Nephron (organoid): ENCODE results near the gene TRAPPC4.
A peak's percentile ranks its signal among the peaks of the same experiment; 100 is the strongest.

Experiments
- H3K27ac Mint-ChIP-seq, 3 experiments: 2 replicates each; pipeline ENCODE4 v1.8.0; 2020; ENCODE audit warnings: mixed read lengths in 3 of 3, mild to moderate bottlenecking in 2 of 3, moderate library complexity in 1 of 3
- H3K27me3 Mint-ChIP-seq: 2 replicates; pipeline ENCODE4 v1.8.0; 2021; ENCODE audit warnings: low read depth, mild to moderate bottlenecking, moderate library complexity, mixed read lengths
- H3K36me3 Mint-ChIP-seq: 2 replicates; pipeline ENCODE4 v1.8.0; 2020; ENCODE audit warnings: low read depth, mixed read lengths
- H3K4me1 Mint-ChIP-seq: 2 replicates; pipeline ENCODE4 v1.8.0; 2020; ENCODE audit warnings: mixed read lengths
- H3K4me3 Mint-ChIP-seq, 3 experiments: 2 replicates each; pipeline ENCODE4 v1.8.0; 2020; ENCODE audit warnings: mild to moderate bottlenecking in 3 of 3, mixed read lengths in 3 of 3, moderate library complexity in 2 of 3
- H3K9me3 Mint-ChIP-seq: 2 replicates; pipeline ENCODE4 v1.8.0; 2020; ENCODE audit warnings: mixed read lengths
- CTCF ChIP-seq, 3 experiments: fragments of 200-600 bp; sonication (generic); IDR thresholded peaks; one replicate each; pipeline ENCODE4 v1.5.0; 2021; ENCODE audit warnings: antibody characterized with exemption in 3 of 3; ENCODE audit not compliant: unreplicated experiment in 3 of 3

The TRAPPC4 gene

DNA sequence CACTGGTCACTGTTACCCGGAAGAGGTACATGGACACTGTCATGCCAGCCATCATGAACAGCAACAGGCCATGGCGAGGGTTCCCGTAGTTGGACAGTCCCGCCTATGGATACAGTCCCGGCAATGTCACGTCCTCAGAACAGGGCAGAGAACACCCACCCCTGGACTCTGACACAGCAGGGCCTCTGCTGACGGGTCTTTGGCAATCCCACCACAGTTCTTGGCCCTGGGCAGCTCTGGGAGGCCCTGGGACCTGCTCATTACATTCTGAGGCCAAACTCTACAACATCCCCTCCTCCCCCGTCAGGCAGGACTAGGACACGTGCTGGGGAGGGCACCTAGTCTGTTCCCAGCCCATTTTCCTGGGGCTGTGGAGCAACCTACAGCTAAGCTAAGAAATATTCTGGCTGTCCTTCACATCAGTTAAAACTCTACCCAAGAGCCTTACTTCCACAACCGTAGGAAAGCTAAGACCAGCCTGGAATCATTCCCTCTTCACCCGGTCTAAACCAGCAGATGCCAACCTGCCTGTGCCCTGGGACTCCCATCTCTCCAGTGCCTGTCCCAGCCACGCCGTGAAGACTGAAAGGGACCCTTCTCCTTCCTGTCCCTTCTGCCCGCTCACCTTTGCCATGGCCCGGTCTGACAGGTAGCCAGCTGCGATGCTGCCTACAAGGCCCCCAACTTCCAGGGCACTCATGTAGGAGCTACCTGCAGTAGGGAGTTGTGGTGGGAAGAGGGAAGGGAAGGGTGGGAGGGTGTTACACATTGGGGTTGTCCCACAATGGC, 7.6 kb downstream of the TRAPPC4 start:
- H3K36me3 Mint-ChIP-seq: peaks cover 49% of the 10 kb centered on the region

DNA sequence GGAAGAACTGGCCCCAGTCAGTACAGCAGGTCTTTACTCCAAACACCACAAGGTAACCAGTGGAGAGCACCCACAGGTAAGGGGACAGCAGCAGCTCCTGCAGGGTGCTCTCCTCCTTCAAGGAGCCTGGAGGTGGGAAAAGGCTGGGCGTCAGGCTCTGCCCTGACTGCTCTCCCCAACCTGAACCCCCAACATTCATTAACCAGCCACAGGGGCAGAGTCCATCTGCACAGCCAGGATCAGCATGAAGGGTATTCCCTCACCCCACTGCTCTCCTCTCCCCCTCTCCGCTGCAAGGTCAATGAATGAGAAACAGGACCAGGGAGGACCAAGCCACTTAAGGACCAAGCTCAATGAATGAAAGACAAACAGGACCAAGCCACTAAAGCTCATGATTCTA, 8.4 kb downstream of the TRAPPC4 start:
- Mint-ChIP-seq H3K9me3 (no peaks in the 10 kb centered on the region), H3K27ac (peak overlapping the region; percentile 42 to 95 (median 92)), H3K36me3 (peaks cover 41% of the 10 kb centered on the region), H3K27me3 (no peaks in the 10 kb centered on the region), H3K4me3 (peak overlapping the region; percentile 71 to 79 (median 75)), H3K4me1 (peaks cover 24% of the 10 kb centered on the region)
- TF ChIP-seq CTCF (IDR thresholded peaks at IDR 0.05; ENCODE audit: unreplicated experiment in 3 of 3): no peak

More for the DNA sequence above, 7.6 kb downstream of the TRAPPC4 start:
- H3K4me1 Mint-ChIP-seq: peaks cover 28% of the 10 kb centered on the region
- no peaks in the 10 kb centered on the region for H3K27me3 Mint-ChIP-seq
- H3K4me3 Mint-ChIP-seq: peak overlapping the region in 2 of 3 experiments; percentile 12 to 23
- no peaks in the 10 kb centered on the region for H3K9me3 Mint-ChIP-seq
- no peak for TF ChIP-seq CTCF (IDR thresholded peaks at IDR 0.05; ENCODE audit: unreplicated experiment in 3 of 3)
- H3K27ac Mint-ChIP-seq: peak overlapping the region in 2 of 3 experiments; percentile 92 to 95

DNA sequence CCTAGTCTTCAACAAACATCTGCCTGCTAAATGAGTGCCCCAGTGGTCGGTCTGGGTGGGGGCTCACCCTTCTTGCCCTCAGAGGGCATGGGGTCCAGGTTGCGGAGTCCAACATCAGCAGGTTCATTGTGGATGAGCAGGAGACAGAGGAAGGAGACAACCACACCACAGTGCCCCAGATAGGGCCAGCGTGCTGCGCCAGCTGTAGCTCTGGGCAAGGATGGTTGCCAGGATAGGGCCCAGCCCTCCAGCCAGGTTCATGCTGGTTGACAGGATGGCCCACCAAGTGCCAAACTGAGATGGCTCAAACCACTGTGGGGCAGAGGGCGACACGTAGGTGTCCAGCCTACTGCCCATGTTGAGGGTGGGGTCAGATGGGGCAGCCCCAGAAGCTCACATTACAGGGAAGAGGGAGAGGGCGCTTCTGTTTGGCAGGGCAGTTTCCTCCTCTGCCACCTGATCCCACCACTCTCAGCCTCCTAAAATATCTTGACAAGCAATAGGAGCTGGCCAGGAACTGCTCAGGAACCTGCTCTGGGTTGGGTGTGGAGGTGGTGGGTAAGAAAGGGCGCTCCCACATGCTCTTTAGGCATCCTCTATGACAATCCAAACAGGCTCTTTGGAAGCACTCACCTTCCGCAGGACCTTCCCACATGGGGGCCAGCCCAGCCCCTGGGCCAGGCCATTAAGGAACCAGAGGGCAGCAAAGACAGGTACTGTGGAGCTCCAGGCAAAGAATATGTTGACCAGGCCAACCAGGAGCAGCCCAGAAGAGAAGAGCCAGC, 9.2 kb downstream of the TRAPPC4 start:
- Mint-ChIP-seq H3K4me3 (peak overlapping the region; percentile 71 to 87 (median 84)), H3K4me1 (peaks cover 24% of the 10 kb centered on the region), H3K27me3 (no peaks in the 10 kb centered on the region), H3K9me3 (no peaks in the 10 kb centered on the region), H3K36me3 (peaks cover 41% of the 10 kb centered on the region), H3K27ac (peak overlapping the region; percentile 87 to 98 (median 92))
- no peak for TF ChIP-seq CTCF (IDR thresholded peaks at IDR 0.05; ENCODE audit: unreplicated experiment in 3 of 3)

DNA sequence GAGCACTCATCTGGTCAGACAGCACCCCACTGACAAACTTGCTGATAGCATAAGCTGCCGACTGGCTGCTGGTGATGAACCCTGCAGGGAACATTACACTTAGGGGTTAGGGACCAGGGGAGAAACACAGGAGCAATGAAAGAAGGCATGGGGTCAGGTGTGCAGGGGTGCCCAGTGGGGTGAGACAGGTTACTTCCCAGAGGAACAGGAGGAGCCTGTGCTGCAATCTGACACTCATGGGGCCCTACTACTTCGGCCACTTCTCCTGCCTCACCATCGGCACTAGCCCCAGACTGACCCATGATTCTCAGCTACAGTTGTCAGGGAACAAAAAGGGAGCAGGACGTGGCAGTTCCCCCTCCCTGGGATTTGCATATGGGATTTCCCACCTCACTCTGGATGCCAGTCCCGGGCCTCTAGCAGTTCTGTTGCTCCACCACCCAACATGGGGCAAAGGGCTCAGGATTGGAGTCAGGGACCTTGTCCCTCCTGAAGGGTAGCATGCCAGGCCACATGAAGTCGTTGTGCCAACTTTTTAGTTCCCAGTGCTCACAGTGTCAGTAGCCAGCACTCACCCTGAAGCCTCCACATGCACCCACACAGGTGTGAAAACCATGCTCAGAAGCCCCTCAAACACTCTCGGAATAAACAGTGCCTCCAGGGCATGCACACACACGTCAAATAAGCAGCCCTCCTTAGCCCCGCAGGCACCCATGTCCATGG, 9.9 kb downstream of the TRAPPC4 start:
- H3K4me1 Mint-ChIP-seq: peaks cover 24% of the 10 kb centered on the region
- H3K36me3 Mint-ChIP-seq: peaks cover 36% of the 10 kb centered on the region
- TF ChIP-seq CTCF (IDR thresholded peaks at IDR 0.05; ENCODE audit: unreplicated experiment in 3 of 3): no peak
- peak overlapping the region; percentile 84 to 87 (median 86) for H3K4me3 Mint-ChIP-seq
- no peaks in the 10 kb centered on the region for H3K27me3 Mint-ChIP-seq
- peak overlapping the region; percentile 87 to 98 (median 92) for H3K27ac Mint-ChIP-seq
- H3K9me3 Mint-ChIP-seq: no peaks in the 10 kb centered on the region

GRCh38 chr11:119029069-119029339, 10.4 kb downstream of the TRAPPC4 start:
- H3K4me3 Mint-ChIP-seq: peak overlapping the region; percentile 84 to 87 (median 86)
- no peaks in the 10 kb centered on the region for H3K9me3 Mint-ChIP-seq
- H3K27me3 Mint-ChIP-seq: no peaks in the 10 kb centered on the region
- peaks cover 24% of the 10 kb centered on the region for H3K4me1 Mint-ChIP-seq
- peak overlapping the region; percentile 87 to 98 (median 92) for H3K27ac Mint-ChIP-seq
- H3K36me3 Mint-ChIP-seq: peaks cover 32% of the 10 kb centered on the region
- no peak for TF ChIP-seq CTCF (IDR thresholded peaks at IDR 0.05; ENCODE audit: unreplicated experiment in 3 of 3)
